Prostate gland (tissue), 2 donors: Measurements from ENCODE around the gene PLEKHM1.
"Not testable (repeated sequence)": the region's sequence is repeated elsewhere in the genome, so short reads cannot be mapped to it uniquely, and the experiment has no call there.

Experiments used
- CTCF ChIP-seq, 4 experiments: fragments of 200-600 bp in 2 of 4; fragments of 450-650 bp in 2 of 4; sonication (generic) in 2 of 4; IDR thresholded peaks; 1 replicate in 3 of 4; 2 replicates in 1 of 4; pipeline ENCODE4 v1.5.1; 2016 to 2019; ENCODE audit warnings: antibody characterized with exemption in 4 of 4, mild to moderate bottlenecking in 2 of 4, moderate library complexity in 2 of 4
- POLR2A ChIP-seq: fragments of 450-650 bp; IDR thresholded peaks from one replicate; pipeline ENCODE4 v1.6.1; 2016; ENCODE audit warnings: antibody characterized with exemption, mild to moderate bottlenecking
- POLR2AphosphoS5 ChIP-seq: sonication (generic); formaldehyde crosslinking; IDR thresholded peaks from one replicate; pipeline ENCODE4 v1.6.1; 2017; ENCODE audit warnings: antibody characterized with exemption

DNA sequence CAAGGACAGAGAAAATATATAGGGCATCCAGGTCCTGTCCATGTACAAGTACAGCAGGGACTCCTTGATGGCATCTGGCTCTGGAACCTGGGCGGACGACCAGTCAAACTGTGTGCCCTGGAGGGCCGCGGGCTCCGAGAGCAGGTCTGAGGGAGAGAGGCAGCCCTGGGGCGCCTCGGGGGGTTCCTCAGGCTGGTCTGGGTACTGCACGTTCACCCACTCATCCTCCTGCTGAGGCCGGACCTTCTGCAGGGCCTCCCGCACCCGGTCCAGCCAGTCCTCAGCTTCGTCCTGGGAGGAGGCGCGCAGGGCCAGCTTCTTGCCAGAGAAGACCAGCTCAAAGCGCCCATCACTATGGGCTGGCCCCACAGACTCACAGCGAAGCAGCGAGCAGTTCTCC is 36.8 kb downstream of the PLEKHM1 start:
- TF ChIP-seq POLR2AphosphoS5; CTCF (IDR thresholded peaks at IDR 0.05); POLR2A: not testable (repeated sequence)
